T-cell (primary cell): ENCODE measurements around the gene ASXL1. TPM values are rescaled to one million over a fixed set of nuclear protein-coding genes. Genes with fewer than 3 reads are reported as not detected.
"Not testable (repeated sequence)": the region's sequence is repeated elsewhere in the genome, so short reads cannot be mapped to it uniquely, and the experiment has no call there.

Experiments used
- ATAC-seq, 4 experiments: fragments of 200-7000 bp in 3 of 4; fragments of 150-1000 bp in 1 of 4; cut with Tn5 transposase; replicated peaks in 1 of 4; 1 replicate in 3 of 4; 2 replicates in 1 of 4; pipeline ENCODE4 v1.10.0; 2021; ENCODE audit warnings: moderate library complexity in 3 of 4, mild to moderate bottlenecking in 2 of 4, moderate number of reproducible peaks in 1 of 4
- CTCF ChIA-PET, 2 donors: fragments of 300-600 bp; sonication (Branson Sonifier 250); formaldehyde crosslinking; loops; one replicate each; lab custom pipeline; 2022; ENCODE audit warnings: antibody characterized with exemption in 2 of 2; lab: Charles Lee
- POLR2A ChIA-PET, 2 donors: fragments of 300-600 bp; sonication (Branson Sonifier 250); formaldehyde crosslinking; loops; one replicate each; lab custom pipeline; 2022; ENCODE audit warnings: antibody characterized with exemption in 2 of 2; lab: Charles Lee
- DNase-seq, 35 experiments: peaks; one replicate each; pipeline versions ENCODE4 v3.0.0 to v3.0.0-alpha.2; 2013 to 2023
- H3K27ac ChIP-seq: one replicate; pipeline ENCODE4 v1.5.1; 2013; ENCODE audit warnings: low read length
- H3K27me3 ChIP-seq, 2 experiments: replicated peaks in 1 of 2; 1 replicate in 1 of 2; 2 replicates in 1 of 2; pipeline versions ENCODE4 v1.6.1 to v1.7.0; 2013; ENCODE audit warnings: low read length in 1 of 2, mixed read lengths in 1 of 2; ENCODE audit not compliant: control insufficient read depth in 2 of 2, insufficient read depth in 2 of 2; ENCODE audit errors: extremely low read depth in 1 of 2
- H3K36me3 ChIP-seq, 2 donors: 1 replicate in 1 of 2; 2 replicates in 1 of 2; pipeline versions ENCODE4 v1.6.1 to v1.7.0; 2013; ENCODE audit warnings: low read length in 1 of 2; ENCODE audit not compliant: control insufficient read depth in 2 of 2, insufficient read depth in 1 of 2; ENCODE audit errors: extremely low read depth in 1 of 2
- H3K4me1 ChIP-seq, 2 experiments: 1 replicate in 1 of 2; 2 replicates in 1 of 2; pipeline versions ENCODE4 v1.6.1 to v1.7.0; 2013; ENCODE audit warnings: low read length in 2 of 2, mixed read lengths in 1 of 2; ENCODE audit not compliant: insufficient read depth in 2 of 2, control insufficient read depth in 1 of 2; ENCODE audit errors: extremely low read depth in 1 of 2
- H3K4me3 ChIP-seq, 2 donors: 1 replicate in 1 of 2; 2 replicates in 1 of 2; pipeline versions ENCODE4 v1.5.1 to v1.7.0; 2013; ENCODE audit warnings: mild to moderate bottlenecking in 2 of 2, low read length in 1 of 2, moderate library complexity in 1 of 2; ENCODE audit not compliant: control insufficient read depth in 1 of 2; ENCODE audit errors: extremely low read depth in 1 of 2
- H3K9me3 ChIP-seq: 2 replicates; pipeline ENCODE4 v1.7.0; 2013
- H3K27ac Mint-ChIP-seq, 2 donors: one replicate each; pipeline ENCODE4 v1.8.0; 2020 to 2021; ENCODE audit warnings: mild to moderate bottlenecking in 2 of 2, mixed read lengths in 2 of 2
- H3K27me3 Mint-ChIP-seq, 2 donors: one replicate each; pipeline ENCODE4 v1.8.0; 2021 to 2022; ENCODE audit warnings: mixed read lengths in 2 of 2
- H3K36me3 Mint-ChIP-seq: one replicate; pipeline ENCODE4 v1.8.0; 2021; ENCODE audit warnings: mixed read lengths
- H3K4me1 Mint-ChIP-seq, 3 donors: one replicate each; pipeline ENCODE4 v1.8.0; 2020 to 2022; ENCODE audit warnings: mixed read lengths in 3 of 3, mild to moderate bottlenecking in 1 of 3
- H3K4me3 Mint-ChIP-seq, 3 donors: one replicate each; pipeline ENCODE4 v1.8.0; 2020 to 2022; ENCODE audit warnings: mild to moderate bottlenecking in 3 of 3, mixed read lengths in 3 of 3, moderate library complexity in 3 of 3
- H3K9me3 Mint-ChIP-seq, 3 donors: one replicate each; pipeline ENCODE4 v1.8.0; 2020 to 2022; ENCODE audit warnings: mixed read lengths in 3 of 3
- WGBS: methylation state at CpG from one replicate; pipeline ENCODE4 v1.1.5; 2013; ENCODE audit warnings: missing lambda C conversion rate; ENCODE audit not compliant: insufficient coverage; 5-methylcytosine and 5-hydroxymethylcytosine counted together
- total RNA-seq, 35 experiments: library from RNA in 6 of 35; stranded (reverse) in 6 of 35; fragments of 120-200 nt in 1 of 35; gene quantifications; one replicate each; pipeline versions ENCODE4 v1.2.1 to v1.2.4 and lab custom pipeline; 2013 to 2026

The ASXL1 gene
- total RNA-seq, 5 donors from 2014 or later (not counting 1 experiment from before 2014, with no cell fraction given), result 122 to 204 (median 137) TPM

DNA sequence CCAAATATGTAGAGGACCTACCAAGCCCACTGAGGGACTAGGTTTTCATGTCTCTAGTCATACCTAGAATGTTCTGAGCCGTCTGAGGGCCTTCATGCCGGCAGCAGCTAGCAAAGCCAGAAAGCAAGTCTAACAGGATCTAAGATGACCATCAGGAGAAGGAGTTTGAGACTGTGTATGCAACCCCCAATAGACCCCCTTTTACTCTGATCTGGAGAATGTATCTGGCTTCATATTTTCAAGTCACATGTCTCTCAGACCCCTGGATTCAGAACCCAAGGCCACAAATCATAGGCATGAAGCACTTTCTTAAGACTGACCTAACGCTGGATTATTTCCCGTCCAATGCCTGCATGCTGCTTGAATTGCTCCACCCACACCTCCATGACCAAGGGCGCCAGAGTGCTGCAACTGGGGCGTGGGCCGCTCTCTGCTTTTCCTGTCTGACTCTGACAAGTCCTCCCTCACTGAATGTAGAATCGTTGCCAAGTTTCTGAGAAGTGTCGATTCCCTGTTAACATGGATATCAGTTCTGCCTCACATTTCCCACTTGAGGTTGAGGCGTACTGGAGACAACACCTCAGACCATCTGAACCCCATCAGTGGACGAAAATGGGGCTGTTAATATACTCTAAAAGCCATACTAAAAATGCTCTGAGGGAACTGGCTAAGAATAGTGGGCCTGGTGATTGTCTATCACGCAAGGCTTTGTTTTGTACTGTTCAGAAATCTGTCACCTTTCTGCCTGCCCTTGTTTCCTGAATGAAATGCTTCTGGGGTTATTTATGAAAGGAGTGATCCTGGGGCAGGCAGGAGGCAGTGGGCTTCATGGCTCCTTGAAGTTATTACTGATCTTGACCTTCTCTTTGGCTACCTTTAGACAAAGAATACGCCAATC, 23.9 kb upstream of the ASXL1 start:
- no peaks in the 10 kb centered on the region for H3K27me3 Mint-ChIP-seq

DNA sequence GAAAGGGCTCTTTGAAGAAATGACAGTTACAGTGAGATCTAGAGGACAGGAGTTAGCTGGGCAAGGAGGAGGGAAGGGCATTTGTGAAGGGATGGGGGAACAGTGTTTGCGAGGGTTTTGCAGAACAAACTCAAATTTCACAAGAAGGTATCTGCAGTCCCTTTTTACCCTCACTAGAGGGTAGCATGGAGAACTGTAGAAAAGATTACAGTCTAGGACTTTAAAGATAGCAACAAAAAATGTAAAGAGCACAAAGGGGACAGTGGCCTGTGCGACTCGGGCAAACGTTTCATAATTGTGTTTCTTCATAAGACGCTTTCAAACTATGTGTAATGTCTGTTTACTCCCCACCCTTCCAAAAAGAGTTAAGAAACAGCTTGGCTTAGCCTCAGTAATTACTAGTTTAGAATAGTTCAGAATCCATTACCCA, 21.2 kb upstream of the ASXL1 start:
- no peak overlapping the region for H3K27ac Mint-ChIP-seq
- ATAC-seq, result peak in 2 of 4 experiments; percentile 54 to 58
- POLR2A ChIA-PET, result no interaction called here

More for the DNA sequence above, 23.9 kb upstream of the ASXL1 start:
- Mint-ChIP-seq H3K36me3 (peaks cover 25% of the 10 kb centered on the region), H3K4me1 (peaks cover 12 to 37% (median 25%) of the 10 kb centered on the region in 3 donors), H3K4me3 (peak overlapping the region in 2 of 3 donors; percentile 42 to 46), H3K9me3 (no peaks in the 10 kb centered on the region), H3K27ac (peak overlapping the region; percentile 91 to 92)
- ChIA-PET POLR2A (no interaction called here), CTCF (no interaction called here)
- 39% methylated on average over 7 of the region's 13 CpGs for whole genome bisulfite sequencing
- Histone ChIP-seq H3K9me3 (no peaks in the 10 kb centered on the region), H3K36me3 (peaks cover 18 to 34% of the 10 kb centered on the region in 2 donors), H3K4me3 (no peak overlapping the region), H3K27me3 (no peaks in the 10 kb centered on the region), H3K4me1 (peaks cover 0 to 19% of the 10 kb centered on the region in 2 experiments), H3K27ac (peak overlapping the region; percentile 60)
- DNase-seq (peak in 29 of 35 experiments; percentile 5 to 52 (median 22)), ATAC-seq (peak in 3 of 4 experiments; percentile 72 to 89 (median 81))

DNA sequence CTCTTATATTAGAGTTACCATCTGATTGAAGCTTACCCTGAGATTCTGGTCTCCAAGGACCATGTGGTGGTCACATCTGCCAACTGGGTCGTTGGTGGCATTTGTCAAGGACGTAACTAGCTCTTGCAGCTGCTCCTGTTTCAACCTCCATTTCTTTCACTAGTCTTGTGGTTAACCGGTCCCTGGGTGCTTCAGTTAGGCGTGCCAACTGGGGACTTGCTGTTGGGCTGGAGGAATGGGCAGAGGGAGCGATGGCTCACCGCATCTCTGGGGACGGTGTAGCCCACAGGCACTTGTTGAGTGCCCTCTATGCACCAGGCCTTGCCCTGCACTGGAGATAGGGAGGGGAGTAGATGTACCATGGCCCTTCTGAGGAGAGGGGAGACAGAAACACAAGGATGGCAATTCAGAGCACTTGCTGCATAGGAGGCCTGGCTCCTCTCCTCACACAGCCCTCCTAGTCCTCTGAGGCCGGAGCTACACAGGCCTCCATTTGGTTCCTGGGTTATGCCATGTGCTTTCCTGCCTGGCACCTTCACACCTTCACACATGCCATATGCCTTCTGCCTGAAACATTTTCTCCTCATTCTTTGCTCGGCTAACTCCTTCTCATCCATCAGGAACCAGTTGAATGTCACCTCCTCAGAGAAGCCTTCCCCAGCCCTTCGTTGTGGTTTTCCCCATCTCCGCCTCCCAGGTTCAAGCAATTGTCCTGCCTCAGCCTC, 20.0 kb upstream of the ASXL1 start:
- no peaks in the 10 kb centered on the region for H3K27me3 ChIP-seq
- H3K27ac ChIP-seq, result no peak overlapping the region
- no peaks in the 10 kb centered on the region for H3K9me3 ChIP-seq
- H3K27me3 Mint-ChIP-seq, result no peaks in the 10 kb centered on the region
- H3K27ac Mint-ChIP-seq, result no peak overlapping the region
- H3K36me3 Mint-ChIP-seq, result peaks cover 3% of the 10 kb centered on the region
- H3K4me1 ChIP-seq, result peaks cover 0 to 15% of the 10 kb centered on the region in 2 experiments
- no peak overlapping the region for H3K4me3 ChIP-seq
- POLR2A ChIA-PET, result no interaction called here
- WGBS, result 80% methylated on average over 7 of the region's 11 CpGs
- ATAC-seq (no peak), DNase-seq (no peak)
- H3K4me3 Mint-ChIP-seq, result no peak overlapping the region
- CTCF ChIA-PET, result no interaction called here
- H3K36me3 ChIP-seq, result peaks cover 0 to 4% of the 10 kb centered on the region in 2 donors
- no peaks in the 10 kb centered on the region for H3K9me3 Mint-ChIP-seq
- peaks cover 12 to 24% (median 18%) of the 10 kb centered on the region in 3 donors for H3K4me1 Mint-ChIP-seq

More for the DNA sequence above, 21.2 kb upstream of the ASXL1 start:
- H3K36me3 ChIP-seq, result peaks cover 9 to 13% of the 10 kb centered on the region in 2 donors
- CTCF ChIA-PET, result interaction anchor here in 1 of 2 donors (0.7 to 0.8 kb wide), 2 partner anchors 23 to 28 kb away, joined by 3 read pairs; no protein-coding TSS in a partner anchor
- H3K4me1 Mint-ChIP-seq, result peaks cover 12 to 36% (median 25%) of the 10 kb centered on the region in 3 donors
- no peak overlapping the region for H3K27ac ChIP-seq
- H3K9me3 ChIP-seq, result no peaks in the 10 kb centered on the region
- H3K4me3 Mint-ChIP-seq, result no peak overlapping the region
- WGBS, result no CpG with 5 or more reads among the region's 5 CpGs
- peak in 2 of 35 experiments; percentile 8 to 53 for DNase-seq
- H3K4me1 ChIP-seq, result peaks cover 0 to 19% of the 10 kb centered on the region in 2 experiments
- peaks cover 10% of the 10 kb centered on the region for H3K36me3 Mint-ChIP-seq
- H3K27me3 Mint-ChIP-seq, result no peaks in the 10 kb centered on the region
- no peak overlapping the region for H3K4me3 ChIP-seq
- no peaks in the 10 kb centered on the region for H3K9me3 Mint-ChIP-seq
- H3K27me3 ChIP-seq, result no peaks in the 10 kb centered on the region

DNA sequence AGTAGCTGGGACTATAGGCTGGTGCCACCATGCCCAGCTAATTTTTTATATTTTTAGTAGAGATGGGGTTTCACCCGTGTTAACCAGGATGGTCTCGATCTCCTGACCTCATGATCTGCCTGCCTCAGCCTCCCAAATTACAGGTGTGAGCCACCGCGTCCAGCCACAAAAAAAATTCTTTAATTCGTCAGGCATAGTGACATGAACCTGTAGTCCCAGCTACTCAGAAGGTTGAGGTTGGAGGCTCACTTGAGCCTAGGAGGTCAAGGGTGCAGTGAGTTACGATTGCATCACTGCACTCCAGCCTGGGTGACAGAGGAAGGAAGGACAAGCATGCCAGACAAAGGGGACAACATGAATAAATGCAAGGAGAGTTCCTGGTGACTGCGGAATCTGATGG, 19.5 kb upstream of the ASXL1 start:
- ChIA-PET CTCF (no interaction called here), POLR2A (no interaction called here)
- DNase-seq (no peak), ATAC-seq (no peak)
- H3K4me1 Mint-ChIP-seq, result peaks cover 12 to 19% (median 16%) of the 10 kb centered on the region in 3 donors
- H3K27ac Mint-ChIP-seq, result no peak overlapping the region
- H3K27me3 Mint-ChIP-seq, result no peaks in the 10 kb centered on the region
- Histone ChIP-seq H3K4me3 (no peak overlapping the region), H3K36me3 (peaks cover 0 to 4% of the 10 kb centered on the region in 2 donors), H3K4me1 (peaks cover 0 to 14% of the 10 kb centered on the region in 2 experiments), H3K27me3 (no peaks in the 10 kb centered on the region), H3K9me3 (no peaks in the 10 kb centered on the region), H3K27ac (no peak overlapping the region)
- peaks cover 3% of the 10 kb centered on the region for H3K36me3 Mint-ChIP-seq
- no peaks in the 10 kb centered on the region for H3K9me3 Mint-ChIP-seq
- 90% methylated on average over 2 of the region's 7 CpGs for WGBS
- no peak overlapping the region for H3K4me3 Mint-ChIP-seq

DNA sequence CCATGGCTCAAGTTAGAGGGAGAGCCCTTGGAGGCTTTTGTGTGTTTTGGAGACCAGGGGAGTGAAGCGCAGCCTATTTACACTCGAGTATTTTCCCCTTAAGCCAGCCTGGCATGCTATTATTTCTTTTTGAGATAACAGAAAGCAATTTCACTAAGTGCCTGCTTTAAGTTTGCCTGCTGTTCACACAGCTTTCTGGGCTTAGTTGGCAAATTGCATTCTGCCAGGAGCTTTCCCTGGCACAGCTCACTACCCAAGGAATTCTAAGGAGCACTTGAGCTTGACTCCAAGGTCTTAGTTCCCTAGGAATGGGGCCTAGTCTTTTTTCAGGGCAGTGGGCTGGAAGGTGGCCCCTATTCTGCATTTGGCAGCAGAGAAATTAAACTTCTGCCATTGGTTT, 19.0 kb upstream of the ASXL1 start:
- Mint-ChIP-seq H3K27ac (no peak overlapping the region), H3K27me3 (no peaks in the 10 kb centered on the region), H3K4me3 (no peak overlapping the region), H3K9me3 (no peaks in the 10 kb centered on the region), H3K4me1 (peaks cover 8 to 14% (median 12%) of the 10 kb centered on the region in 3 donors), H3K36me3 (peaks cover 3% of the 10 kb centered on the region)
- ATAC-seq, result no peak
- Histone ChIP-seq H3K27me3 (no peaks in the 10 kb centered on the region), H3K36me3 (peaks cover 0 to 4% of the 10 kb centered on the region in 2 donors), H3K27ac (no peak overlapping the region), H3K4me3 (no peak overlapping the region), H3K9me3 (no peaks in the 10 kb centered on the region), H3K4me1 (peaks cover 0 to 9% of the 10 kb centered on the region in 2 experiments)
- POLR2A ChIA-PET, result no interaction called here
- DNase-seq, result no peak
- 100% methylated on average over 1 of the region's 2 CpGs for whole genome bisulfite sequencing
- CTCF ChIA-PET, result interaction anchor here (0.5 kb wide), 2 partner anchors 69 to 1278 kb away, joined by 3 to 4 read pairs; no protein-coding TSS in a partner anchor

DNA sequence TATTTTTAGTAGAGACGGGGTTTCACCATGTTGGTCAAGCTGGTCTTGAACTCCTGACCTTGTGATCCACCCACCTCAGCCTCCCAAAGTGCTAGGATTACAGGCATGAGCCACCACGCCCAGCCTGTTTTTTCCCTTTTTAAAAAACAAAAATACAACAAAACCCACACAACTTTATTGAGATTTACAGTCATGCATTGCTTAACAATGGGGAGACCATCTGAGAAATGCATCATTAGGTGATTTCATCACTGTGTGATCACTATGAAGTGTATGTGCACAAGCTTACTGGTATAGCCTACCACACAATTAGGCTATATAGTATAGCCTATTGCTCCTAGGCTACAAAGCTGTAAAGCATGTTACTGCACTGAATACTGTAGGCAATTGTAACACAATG, 17.1 kb upstream of the ASXL1 start:
- no CpG with 5 or more reads among the region's 2 CpGs for WGBS
- H3K4me1 Mint-ChIP-seq, POLR2A ChIA-PET, ATAC-seq, H3K27ac Mint-ChIP-seq, H3K36me3 Mint-ChIP-seq, H3K4me1 ChIP-seq, H3K9me3 Mint-ChIP-seq, H3K27me3 Mint-ChIP-seq, H3K27ac ChIP-seq, H3K4me3 ChIP-seq, H3K27me3 ChIP-seq, H3K36me3 ChIP-seq, DNase-seq, H3K4me3 Mint-ChIP-seq, H3K9me3 ChIP-seq: not testable (repeated sequence)
- CTCF ChIA-PET, result interaction anchor here in 1 of 2 donors (0.5 kb wide), 1 partner anchor 156 kb away, joined by 3 read pairs; no protein-coding TSS in a partner anchor
